ENCODE results near the gene INIP.

- TF ChIP-seq CTCF (IDR thresholded peaks at IDR 0.05) (no peak), POLR2A (IDR thresholded peaks at IDR 0.05) (no peak)
Measured at GRCh38 chr9:112640311-112640710, 77.6 kb downstream of the INIP start.
